ENCODE results near the gene ETAA1.

The ETAA1 gene

GRCh38 chr2:67457699-67458098, 60.6 kb downstream of the ETAA1 start:
- TF ChIP-seq, protein P1, sequence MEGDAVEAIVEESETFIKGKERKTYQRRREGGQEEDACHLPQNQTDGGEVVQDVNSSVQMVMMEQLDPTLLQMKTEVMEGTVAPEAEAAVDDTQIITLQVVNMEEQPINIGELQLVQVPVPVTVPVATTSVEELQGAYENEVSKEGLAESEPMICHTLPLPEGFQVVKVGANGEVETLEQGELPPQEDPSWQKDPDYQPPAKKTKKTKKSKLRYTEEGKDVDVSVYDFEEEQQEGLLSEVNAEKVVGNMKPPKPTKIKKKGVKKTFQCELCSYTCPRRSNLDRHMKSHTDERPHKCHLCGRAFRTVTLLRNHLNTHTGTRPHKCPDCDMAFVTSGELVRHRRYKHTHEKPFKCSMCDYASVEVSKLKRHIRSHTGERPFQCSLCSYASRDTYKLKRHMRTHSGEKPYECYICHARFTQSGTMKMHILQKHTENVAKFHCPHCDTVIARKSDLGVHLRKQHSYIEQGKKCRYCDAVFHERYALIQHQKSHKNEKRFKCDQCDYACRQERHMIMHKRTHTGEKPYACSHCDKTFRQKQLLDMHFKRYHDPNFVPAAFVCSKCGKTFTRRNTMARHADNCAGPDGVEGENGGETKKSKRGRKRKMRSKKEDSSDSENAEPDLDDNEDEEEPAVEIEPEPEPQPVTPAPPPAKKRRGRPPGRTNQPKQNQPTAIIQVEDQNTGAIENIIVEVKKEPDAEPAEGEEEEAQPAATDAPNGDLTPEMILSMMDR (IDR thresholded peaks at IDR 0.05; ENCODE audit: low read length): no peak
- no peak for TF ChIP-seq EZH2 (IDR thresholded peaks at IDR 0.05; ENCODE audit: borderline replicate concordance, low read length)
- Histone ChIP-seq H3F3A (ENCODE audit: insufficient read depth, low read length) (no peaks in the 10 kb centered on the region), H3K27me3 (ENCODE audit: insufficient read depth, low read length) (no peaks in the 10 kb centered on the region), H3K9me3 (ENCODE audit: low read length) (no peaks in the 10 kb centered on the region), H3K9ac (ENCODE audit: low read length) (no peak overlapping the region), H4K20me1 (ENCODE audit: insufficient read depth, low read length) (no peaks in the 10 kb centered on the region), H2AFZ (ENCODE audit: low read length) (no peak overlapping the region), H3K27ac (ENCODE audit: low read depth, low read length, poor library complexity, severe bottlenecking) (no peak overlapping the region), H3K4me3 (ENCODE audit: low read depth, low read length, poor library complexity, severe bottlenecking) (no peak overlapping the region), H3K79me2 (ENCODE audit: insufficient read depth, low read length) (no peaks in the 10 kb centered on the region), H3K9me2 (ENCODE audit: low read depth, low read length) (no peaks in the 10 kb centered on the region), H3K4me2 (ENCODE audit: low read length) (no peak overlapping the region), H3K4me1 (ENCODE audit: insufficient read depth, low read length, severe bottlenecking) (no peaks in the 10 kb centered on the region), H3K36me3 (ENCODE audit: insufficient read depth, low read length) (no peaks in the 10 kb centered on the region)

- no peaks in the 10 kb centered on the region for H3K79me2 ChIP-seq (ENCODE audit: insufficient read depth, low read length)
- H3F3A ChIP-seq (ENCODE audit: insufficient read depth, low read length): no peaks in the 10 kb centered on the region
- H3K4me2 ChIP-seq (ENCODE audit: low read length): no peak overlapping the region
- H3K9me2 ChIP-seq (ENCODE audit: low read depth, low read length): no peaks in the 10 kb centered on the region
- TF ChIP-seq EZH2 (IDR thresholded peaks at IDR 0.05; ENCODE audit: borderline replicate concordance, low read length): no peak
- TF ChIP-seq, protein P1 (IDR thresholded peaks at IDR 0.05; ENCODE audit: low read length): no peak
- H3K27ac ChIP-seq (ENCODE audit: low read depth, low read length, poor library complexity, severe bottlenecking): no peak overlapping the region
- no peaks in the 10 kb centered on the region for H4K20me1 ChIP-seq (ENCODE audit: insufficient read depth, low read length)
- H3K4me3 ChIP-seq (ENCODE audit: low read depth, low read length, poor library complexity, severe bottlenecking): no peak overlapping the region
- H3K4me1 ChIP-seq (ENCODE audit: insufficient read depth, low read length, severe bottlenecking): no peaks in the 10 kb centered on the region
- no peak overlapping the region for H3K9ac ChIP-seq (ENCODE audit: low read length)
- H3K27me3 ChIP-seq (ENCODE audit: insufficient read depth, low read length): no peaks in the 10 kb centered on the region
- H3K9me3 ChIP-seq (ENCODE audit: low read length): no peaks in the 10 kb centered on the region
- H2AFZ ChIP-seq (ENCODE audit: low read length): no peak overlapping the region
- no peaks in the 10 kb centered on the region for H3K36me3 ChIP-seq (ENCODE audit: insufficient read depth, low read length)
These were observed 62.6 kb downstream of the ETAA1 start for GRCh38 chr2:67459761-67460160.

Data from OCI-LY1 (cell line).